SK-N-SH treated with all-trans-retinoic acid at 6 μM for 48 hours (cell line): ENCODE results near the gene MAML3.

ENCODE experiments used
- ATAC-seq: fragments of 200-7000 bp; cut with Tn5 transposase; 3 replicates; pipeline ENCODE4 v1.9.1; 2020; ENCODE audit warnings: mild to moderate bottlenecking, moderate library complexity
- ARNTL ChIP-seq: fragments of 450-650 bp; formaldehyde crosslinking; IDR thresholded peaks from 2 replicates; pipeline ENCODE4 v1.5.0; 2020; ENCODE audit warnings: low read depth, mild to moderate bottlenecking, moderate library complexity, borderline replicate concordance
- BACH2 ChIP-seq: fragments of 250-450 bp; sonication (Bioruptor Pico); IDR thresholded peaks from 2 replicates; pipeline ENCODE4 v1.9.0; 2021; ENCODE audit warnings: mild to moderate bottlenecking, borderline replicate concordance
- CREB5 ChIP-seq: fragments of 250-450 bp; sonication (Bioruptor Pico); IDR thresholded peaks from 2 replicates; pipeline ENCODE4 v1.5.1; 2020; ENCODE audit warnings: low read depth, mild to moderate bottlenecking, moderate library complexity
- CSDC2 ChIP-seq: fragments of 250-450 bp; sonication (Bioruptor Pico); IDR thresholded peaks from 2 replicates; pipeline ENCODE4 v1.5.0; 2020; ENCODE audit warnings: mild to moderate bottlenecking, moderate library complexity
- CSRNP3 ChIP-seq: fragments of 250-450 bp; sonication (Bioruptor Pico); IDR thresholded peaks from 2 replicates; pipeline ENCODE4 v1.5.1; 2021; ENCODE audit warnings: mild to moderate bottlenecking, moderate library complexity
- ESRRG ChIP-seq: fragments of 250-450 bp; sonication (Bioruptor Pico); IDR thresholded peaks from 2 replicates; pipeline ENCODE4 v1.6.1; 2021; ENCODE audit warnings: mild to moderate bottlenecking
- GLIS3 ChIP-seq: fragments of 250-450 bp; sonication (Bioruptor Pico); IDR thresholded peaks from 2 replicates; pipeline ENCODE4 v1.5.0; 2020; ENCODE audit warnings: mild to moderate bottlenecking, moderate library complexity
- ISL1 ChIP-seq: fragments of 250-450 bp; sonication (Bioruptor Pico); IDR thresholded peaks from 2 replicates; pipeline ENCODE4 v2.1.2; 2022; ENCODE audit warnings: mild to moderate bottlenecking, moderate library complexity
- OSR1 ChIP-seq: fragments of 250-450 bp; sonication (Bioruptor Pico); IDR thresholded peaks from 2 replicates; pipeline ENCODE4 v1.8.0; 2022; ENCODE audit warnings: moderate library complexity, mild to moderate bottlenecking, inconsistent platforms
- PATZ1 ChIP-seq: fragments of 250-450 bp; sonication (Bioruptor Pico); IDR thresholded peaks from 2 replicates; pipeline ENCODE4 v1.8.0; 2020; ENCODE audit warnings: mild to moderate bottlenecking, moderate library complexity, borderline replicate concordance
- POU6F1 ChIP-seq: fragments of 250-450 bp; sonication (Bioruptor Pico); IDR thresholded peaks from 2 replicates; pipeline ENCODE4 v1.8.0; 2021; ENCODE audit warnings: low read depth, mild to moderate bottlenecking, moderate library complexity, borderline replicate concordance
- PPARA ChIP-seq: fragments of 250-450 bp; sonication (Bioruptor Pico); IDR thresholded peaks from 2 replicates; pipeline ENCODE4 v1.5.0; 2020; ENCODE audit warnings: mild to moderate bottlenecking, borderline replicate concordance
- RARB ChIP-seq: fragments of 250-450 bp; sonication (Bioruptor Pico); IDR thresholded peaks from 2 replicates; pipeline ENCODE4 v1.8.0; 2021; ENCODE audit warnings: mild to moderate bottlenecking, moderate library complexity
- SNAI2 ChIP-seq: fragments of 250-450 bp; sonication (Bioruptor Pico); IDR thresholded peaks from 2 replicates; pipeline ENCODE4 v1.5.0; 2020; ENCODE audit warnings: mild to moderate bottlenecking, moderate library complexity
- TCF4 ChIP-seq: fragments of 250-450 bp; sonication (Bioruptor Pico); IDR thresholded peaks from 2 replicates; pipeline ENCODE4 v1.8.0; 2021; ENCODE audit warnings: mild to moderate bottlenecking, moderate library complexity, borderline replicate concordance
- TOX ChIP-seq: fragments of 250-450 bp; sonication (Bioruptor Pico); IDR thresholded peaks from 2 replicates; pipeline ENCODE4 v1.8.0; 2021; ENCODE audit warnings: mild to moderate bottlenecking, moderate library complexity, borderline replicate concordance
- TSHZ2 ChIP-seq: fragments of 250-450 bp; sonication (Bioruptor Pico); IDR thresholded peaks from 2 replicates; pipeline ENCODE4 v1.5.0; 2020; ENCODE audit warnings: mild to moderate bottlenecking, moderate library complexity
- ZC3H10 ChIP-seq: fragments of 250-450 bp; sonication (Bioruptor Pico); IDR thresholded peaks from 2 replicates; pipeline ENCODE4 v1.5.1; 2021; ENCODE audit warnings: mild to moderate bottlenecking, moderate library complexity
- ZFP3 ChIP-seq: fragments of 250-450 bp; sonication (Bioruptor Pico); IDR thresholded peaks from 2 replicates; pipeline ENCODE4 v1.5.0; 2020; ENCODE audit warnings: mild to moderate bottlenecking, moderate library complexity
- ZFP30 ChIP-seq: fragments of 450-650 bp; formaldehyde crosslinking; IDR thresholded peaks from 2 replicates; pipeline ENCODE4 v1.5.0; 2022; ENCODE audit warnings: mild to moderate bottlenecking, moderate library complexity
- ZNF565 ChIP-seq: fragments of 450-650 bp; formaldehyde crosslinking; conservative IDR thresholded peaks from 2 replicates; pipeline ENCODE4 v1.5.0; 2020; ENCODE audit warnings: low read depth, mild to moderate bottlenecking, moderate library complexity
- ZNF70 ChIP-seq: fragments of 450-650 bp; formaldehyde crosslinking; IDR thresholded peaks from 2 replicates; pipeline ENCODE4 v1.5.0; 2020; ENCODE audit warnings: mild to moderate bottlenecking, moderate library complexity
- ZNF8 ChIP-seq: fragments of 450-650 bp; formaldehyde crosslinking; IDR thresholded peaks from 2 replicates; pipeline ENCODE4 v1.5.0; 2020; ENCODE audit warnings: mild to moderate bottlenecking, moderate library complexity

MAML3 gene

GRCh38 chr4:139887376-139887802, 266.6 kb downstream of the MAML3 start:
- peak; percentile 56 for ATAC-seq
- TF ChIP-seq TCF4 (CRISPR knock-in tag) (no peak), ZNF70 (CRISPR knock-in tag) (peak; percentile 11; the same call in 1 of the 2 replicates), ZNF8 (no peak)

- TF ChIP-seq PATZ1 (CRISPR knock-in tag) = no peak
- no peak for TF ChIP-seq ZNF8
- TF ChIP-seq ARNTL (CRISPR knock-in tag) = no peak
- TF ChIP-seq ZNF70 (CRISPR knock-in tag) = no peak
- no peak for ATAC-seq
Measured at GRCh38 chr4:139886798-139887197, 267.2 kb downstream of the MAML3 start.

- ATAC-seq = no peak
- TF ChIP-seq ZC3H10 (CRISPR knock-in tag) = no peak
- TF ChIP-seq ISL1 (CRISPR knock-in tag) = no peak
- no peak for TF ChIP-seq ZFP30 (CRISPR knock-in tag)
- no peak for TF ChIP-seq ZNF565 (CRISPR knock-in tag)
- TF ChIP-seq CSRNP3 (CRISPR knock-in tag) = no peak
- TF ChIP-seq ZNF70 (CRISPR knock-in tag) = no peak
- TF ChIP-seq TSHZ2 = no peak
- TF ChIP-seq PPARA (CRISPR knock-in tag) = no peak
- TF ChIP-seq TOX = no peak
- no peak for TF ChIP-seq OSR1
- TF ChIP-seq ZNF8 = no peak
- TF ChIP-seq TCF4 (CRISPR knock-in tag) = no peak
- no peak for TF ChIP-seq ESRRG (CRISPR knock-in tag)
- TF ChIP-seq ZFP3 (CRISPR knock-in tag) = no peak
- TF ChIP-seq RARB (CRISPR knock-in tag) = no peak
- no peak for TF ChIP-seq GLIS3
- no peak for TF ChIP-seq CREB5
- TF ChIP-seq CSDC2 (CRISPR knock-in tag) = no peak
- no peak for TF ChIP-seq ARNTL (CRISPR knock-in tag)
Measured at GRCh38 chr4:139884438-139884837, 269.5 kb downstream of the MAML3 start.

- no peak for TF ChIP-seq BACH2
- no peak for TF ChIP-seq ZNF565 (CRISPR knock-in tag)
- no peak for TF ChIP-seq CREB5
- TF ChIP-seq POU6F1 (CRISPR knock-in tag) = no peak
- TF ChIP-seq TSHZ2 = no peak
- TF ChIP-seq TCF4 (CRISPR knock-in tag) = no peak
- TF ChIP-seq ESRRG (CRISPR knock-in tag) = no peak
- no peak for TF ChIP-seq RARB (CRISPR knock-in tag)
- TF ChIP-seq SNAI2 (CRISPR knock-in tag) = no peak
- no peak for TF ChIP-seq GLIS3
- no peak for TF ChIP-seq ISL1 (CRISPR knock-in tag)
- no peak for TF ChIP-seq PPARA (CRISPR knock-in tag)
- no peak for TF ChIP-seq OSR1
- no peak for ATAC-seq
Measured at GRCh38 chr4:139880841-139881240, 273.1 kb downstream of the MAML3 start.
